H1 (cell line): ENCODE measurements around the gene RALGDS. TPM values are rescaled to one million over a fixed set of nuclear protein-coding genes. Genes with fewer than 3 reads are reported as not detected.

Source experiments
- CTCF ChIA-PET: fragments of 300-600 bp; sonication (Branson Sonifier 250); formaldehyde crosslinking; loops from one replicate; lab custom pipeline; 2021; ENCODE audit not compliant: partially characterized antibody; lab: Charles Lee
- POLR2A ChIA-PET: fragments of 300-600 bp; sonication (Branson Sonifier 250); formaldehyde crosslinking; loops from one replicate; lab custom pipeline; 2021; ENCODE audit warnings: inconsistent platforms; ENCODE audit not compliant: partially characterized antibody; lab: Charles Lee
- DNase-seq, 2 experiments: peaks; one replicate each; pipeline versions ENCODE4 v3.0.0 to v3.0.0-alpha.2; 2010 to 2022; ENCODE audit warnings: low spot score in 2 of 2, low read depth in 1 of 2, mixed read lengths in 1 of 2
- FAIRE-seq: peaks from 2 replicates; lab custom pipeline; 2011; peaks lifted over from hg19 to GRCh38; lab: Jason Lieb, UNC
- H2AFZ ChIP-seq: 2 replicates; pipeline ENCODE4 v1.8.1; 2012; ENCODE audit warnings: low read length, inconsistent platforms
- H2AK5ac ChIP-seq: 2 replicates; pipeline ENCODE4 v1.6.1; 2013; ENCODE audit warnings: low read depth, low read length
- H2BK120ac ChIP-seq: replicated peaks from 2 replicates; pipeline ENCODE3; 2013; ENCODE audit warnings: low read depth, low read length, inconsistent platforms
- H2BK12ac ChIP-seq: 2 replicates; pipeline ENCODE4 v1.6.1; 2013; ENCODE audit warnings: low read depth, low read length
- H2BK15ac ChIP-seq: 2 replicates; pipeline ENCODE4 v1.6.1; 2013; ENCODE audit warnings: low read length
- H2BK20ac ChIP-seq: 2 replicates; pipeline ENCODE4 v1.6.1; 2013; ENCODE audit warnings: low read length
- H2BK5ac ChIP-seq: 2 replicates; pipeline ENCODE4 v1.6.1; 2013; ENCODE audit warnings: low read depth, low read length
- H3K14ac ChIP-seq: 2 replicates; pipeline ENCODE4 v1.6.1; 2013; ENCODE audit warnings: inconsistent platforms; ENCODE audit not compliant: insufficient read length
- H3K18ac ChIP-seq: 2 replicates; pipeline ENCODE4 v1.6.1; 2013; ENCODE audit warnings: low read length; ENCODE audit errors: extremely low read depth
- H3K23ac ChIP-seq: 2 replicates; pipeline ENCODE4 v1.6.1; 2013; ENCODE audit warnings: inconsistent platforms; ENCODE audit not compliant: insufficient read length
- H3K23me2 ChIP-seq: 2 replicates; pipeline ENCODE4 v1.6.1; 2013; ENCODE audit warnings: low read depth, low read length
- H3K27ac ChIP-seq: 2 replicates; pipeline ENCODE4 v1.6.1; 2011; ENCODE audit warnings: low read depth, low read length, inconsistent platforms
- H3K27me3 ChIP-seq, 4 experiments: replicated peaks in 1 of 4; 1 replicate in 1 of 4; 2 replicates in 3 of 4; pipeline versions ENCODE4 v1.6.1 to v1.8.1; 2011 to 2013; ENCODE audit warnings: low read length in 3 of 4, mild to moderate bottlenecking in 3 of 4, inconsistent platforms in 2 of 4, mixed read lengths in 2 of 4, moderate library complexity in 1 of 4; ENCODE audit not compliant: control insufficient read depth in 3 of 4, insufficient read depth in 3 of 4; ENCODE audit errors: extremely low read depth in 1 of 4
- H3K36me3 ChIP-seq, 4 experiments: 2 replicates each; pipeline versions ENCODE4 v1.6.1 to v1.8.1; 2011 to 2013; ENCODE audit warnings: mild to moderate bottlenecking in 4 of 4, low read length in 3 of 4, moderate library complexity in 2 of 4, control low read depth in 1 of 4, inconsistent platforms in 1 of 4; ENCODE audit not compliant: insufficient read depth in 4 of 4, control insufficient read depth in 2 of 4
- H3K4ac ChIP-seq: replicated peaks from 2 replicates; pipeline ENCODE3; 2013; ENCODE audit warnings: low read length, low read depth, mixed read lengths, inconsistent platforms; ENCODE audit not compliant: insufficient read length
- H3K4me1 ChIP-seq, 4 experiments: replicated peaks in 1 of 4; 1 replicate in 1 of 4; 2 replicates in 3 of 4; pipeline versions ENCODE4 v1.6.1 to v1.8.1; 2011 to 2013; ENCODE audit warnings: low read length in 3 of 4, inconsistent platforms in 2 of 4, mixed read lengths in 1 of 4; ENCODE audit not compliant: insufficient read depth in 4 of 4, control insufficient read depth in 3 of 4
- H3K4me2 ChIP-seq, 2 experiments: 2 replicates each; pipeline versions ENCODE4 v1.6.1 to v1.8.1; 2011 to 2013; ENCODE audit warnings: low read depth in 2 of 2, low read length in 2 of 2, control low read depth in 1 of 2, inconsistent platforms in 1 of 2, mild to moderate bottlenecking in 1 of 2; ENCODE audit not compliant: insufficient read depth in 1 of 2
- H3K4me3 ChIP-seq, 4 experiments: fragments of 200-600, 300-600 bp in 1 of 4; sonication (generic), shearing (Covaris generic), sonication (Bioruptor Twin) in 1 of 4; 2 replicates each; pipeline versions ENCODE4 v1.5.1 to v1.8.1; 2011 to 2016; ENCODE audit warnings: low read length in 4 of 4, low read depth in 3 of 4, control low read depth in 2 of 4, inconsistent platforms in 2 of 4, mild to moderate bottlenecking in 2 of 4, mixed read lengths in 1 of 4, moderate library complexity in 1 of 4; ENCODE audit not compliant: insufficient read depth in 2 of 4; ENCODE audit errors: extremely low read depth in 1 of 4
- H3K56ac ChIP-seq: replicated peaks from 2 replicates; pipeline ENCODE3; 2013; ENCODE audit warnings: low read depth, mild to moderate bottlenecking, mixed read lengths, low read length, inconsistent platforms; ENCODE audit not compliant: insufficient read length
- H3K79me1 ChIP-seq: 2 replicates; pipeline ENCODE4 v1.6.1; 2013; ENCODE audit warnings: low read depth, low read length, control low read depth
- H3K79me2 ChIP-seq, 2 experiments: 2 replicates each; pipeline versions ENCODE4 v1.6.1 to v1.8.1; 2012 to 2013; ENCODE audit warnings: low read length in 2 of 2, mild to moderate bottlenecking in 2 of 2, inconsistent platforms in 1 of 2; ENCODE audit not compliant: insufficient read depth in 2 of 2, control insufficient read depth in 1 of 2
- H3K9ac ChIP-seq, 4 experiments: replicated peaks in 1 of 4; 1 replicate in 1 of 4; 2 replicates in 3 of 4; pipeline versions ENCODE4 v1.6.1 to v1.8.1; 2011 to 2013; ENCODE audit warnings: low read depth in 3 of 4, low read length in 3 of 4, control low read depth in 2 of 4, mild to moderate bottlenecking in 2 of 4, moderate library complexity in 2 of 4, inconsistent platforms in 1 of 4; ENCODE audit errors: extremely low read depth in 1 of 4
- H3K9me3 ChIP-seq, 2 experiments: 2 replicates each; pipeline versions ENCODE4 v1.6.1 to v1.8.1; 2012 to 2013; ENCODE audit warnings: mild to moderate bottlenecking in 2 of 2, moderate library complexity in 2 of 2, control low read depth in 1 of 2, inconsistent platforms in 1 of 2, low read depth in 1 of 2, low read length in 1 of 2, mixed read lengths in 1 of 2; ENCODE audit not compliant: insufficient read depth in 2 of 2
- H4K20me1 ChIP-seq, 2 experiments: replicated peaks in 1 of 2; 2 replicates each; pipeline versions ENCODE3 to v1.8.1; 2011 to 2013; ENCODE audit warnings: inconsistent platforms in 2 of 2, low read length in 2 of 2, mild to moderate bottlenecking in 1 of 2; ENCODE audit not compliant: insufficient read depth in 2 of 2, control insufficient read depth in 1 of 2
- H4K5ac ChIP-seq: 2 replicates; pipeline ENCODE4 v1.6.1; 2013; ENCODE audit warnings: low read length, low read depth, mixed read lengths, inconsistent platforms; ENCODE audit not compliant: insufficient read length
- H4K8ac ChIP-seq: 2 replicates; pipeline ENCODE4 v1.8.0; 2013; ENCODE audit warnings: mild to moderate bottlenecking, moderate library complexity, low read length, inconsistent platforms; ENCODE audit not compliant: insufficient read depth; ENCODE audit errors: extremely low read depth
- H4K91ac ChIP-seq: replicated peaks from 2 replicates; pipeline ENCODE3; 2013; ENCODE audit warnings: low read length, mixed read lengths, inconsistent platforms; ENCODE audit not compliant: insufficient read length
- ASH2L ChIP-seq: fragments of 200-600, 300-600 bp; sonication (generic); IDR thresholded peaks from one replicate; pipeline ENCODE4 v1.7.1; 2017; ENCODE audit warnings: low read length
- ATF2 ChIP-seq: IDR thresholded peaks from 2 replicates; pipeline ENCODE4 v1.6.1; 2012; ENCODE audit warnings: low read length, inconsistent platforms
- CBX5 ChIP-seq: fragments of 300-800, 300-1000 bp; sonication (generic); IDR thresholded peaks from 2 replicates; pipeline ENCODE4 v1.7.1; 2016; ENCODE audit warnings: antibody characterized with exemption, low read length, low read depth
- EZH2 ChIP-seq: fragments of 200-600 bp; sonication (generic); IDR thresholded peaks from 2 replicates; pipeline ENCODE4 v1.7.1; 2012; ENCODE audit warnings: low read depth, mild to moderate bottlenecking, moderate library complexity, low read length, inconsistent platforms; ENCODE audit not compliant: severe bottlenecking
- GABPA ChIP-seq: IDR thresholded peaks from 2 replicates; pipeline ENCODE4 v1.6.1; 2011; ENCODE audit warnings: mild to moderate bottlenecking, low read length, moderate library complexity, borderline replicate concordance; ENCODE audit not compliant: insufficient read depth
- POU5F1 ChIP-seq: IDR thresholded peaks from 2 replicates; pipeline ENCODE4 v1.6.1; 2011; ENCODE audit warnings: low read depth, mild to moderate bottlenecking, low read length, moderate library complexity
- RXRA ChIP-seq: IDR thresholded peaks from 2 replicates; pipeline ENCODE4 v1.6.1; 2011; ENCODE audit warnings: low read depth, mild to moderate bottlenecking, low read length, moderate library complexity; ENCODE audit not compliant: insufficient read depth
- SIX5 ChIP-seq: IDR thresholded peaks from 2 replicates; pipeline ENCODE4 v1.6.1; 2011; ENCODE audit warnings: mild to moderate bottlenecking, low read depth, low read length
- SP4 ChIP-seq: IDR thresholded peaks from 2 replicates; pipeline ENCODE4 v1.6.1; 2012; ENCODE audit warnings: low read length, inconsistent platforms
- YY1 ChIP-seq: IDR thresholded peaks from 2 replicates; pipeline ENCODE4 v1.6.1; 2011; ENCODE audit warnings: low read depth, mild to moderate bottlenecking, low read length
- WGBS, 2 experiments: shearing (Covaris generic) in 1 of 2; methylation state at CpG; one replicate each; pipeline versions ENCODE4 v1.1.6 to v1.1.7; 2013 to 2015; ENCODE audit warnings: low lambda C conversion rate in 2 of 2, mixed read lengths in 2 of 2, inconsistent platforms in 1 of 2, low coverage in 1 of 2, missing lambda C conversion rate in 1 of 2; ENCODE audit not compliant: insufficient replicate concordance in 2 of 2, insufficient coverage in 1 of 2, insufficient read length in 1 of 2; ENCODE audit errors: extremely low coverage in 1 of 2, missing lambda C conversion rate in 1 of 2; 5-methylcytosine and 5-hydroxymethylcytosine counted together
- polyA plus RNA-seq, 7 experiments: library from polyadenylated mRNA; depleted of rRNA in 3 of 7; stranded (reverse) in 5 of 7; unstranded in 2 of 7; fragments of >200 nt in 5 of 7; fragments of 200-250 nt in 2 of 7; gene quantifications; 1 replicate in 5 of 7; 2 replicates in 1 of 7; 4 replicates in 1 of 7; pipeline versions ENCODE4 v1.2.1 to v1.2.3, GENCODE V29; 2011 to 2013; ENCODE audit warnings: missing spikeins in 2 of 7, mixed read lengths in 2 of 7
- total RNA-seq: library from RNA; stranded (reverse); fragmentation: NEBNext Ultra II Directional; extraction: Animal tissue kit (Norgen Biotek cat#: 25700); gene quantifications from 2 replicates; pipeline ENCODE4 v1.2.1, GENCODE V29; 2021

The RALGDS gene
- total and polyA plus RNA-seq, 2 of the 8 experiments (the other 6 are each of a cell fraction or from before 2014, with no cell fraction given) = 14.5 to 25.5 TPM

GRCh38 chr9:133124907-133125275 lies 3.9 kb upstream of the RALGDS start:
- Histone ChIP-seq H3K18ac (no peak overlapping the region), H3K79me2 (no peaks in the 10 kb centered on the region), H3K27ac (no peak overlapping the region), H2BK15ac (no peak overlapping the region), H3K36me3 (no peaks in the 10 kb centered on the region), H3K27me3 (peaks cover 0 to 19% (median 15%) of the 10 kb centered on the region in 4 experiments; a peak in 5 of 7 replicates), H2AK5ac (no peak overlapping the region), H2AFZ (no peak overlapping the region), H3K4ac (no peak overlapping the region), H3K4me3 (no peak overlapping the region), H3K4me1 (peaks cover 0 to 9% (median 3%) of the 10 kb centered on the region in 4 experiments; a peak in 4 of 7 replicates)
- WGBS, 2 experiments = 68% methylated on average over 2 of the region's 2 CpGs; no CpG with 5 or more reads in 1 of the 2 experiments
- ChIA-PET POLR2A (interaction anchor here (0.6 kb wide), 1 partner anchor 14 kb away, joined by 3 read pairs; no protein-coding TSS in a partner anchor), CTCF (interaction anchor here (0.8 to 3.3 kb wide), 4 partner anchors 19 to 22 kb away, joined by 4 to 16 read pairs (median 8); no protein-coding TSS in a partner anchor)
- TF ChIP-seq CBX5 = no peak
- no peak for TF ChIP-seq POU5F1
- no peak for TF ChIP-seq SIX5
- TF ChIP-seq GABPA = no peak
- no peak for TF ChIP-seq RXRA
- TF ChIP-seq YY1 = no peak
- no peak for TF ChIP-seq ASH2L
- TF ChIP-seq EZH2 = no peak
- TF ChIP-seq ATF2 = no peak
- TF ChIP-seq SP4 = no peak
- TF ChIP-seq, all 59 proteins: peak for 0
- no peak overlapping the region for H2BK120ac ChIP-seq
- H4K8ac ChIP-seq = no peak overlapping the region
- H3K56ac ChIP-seq = no peak overlapping the region
- H2BK20ac ChIP-seq = no peak overlapping the region
- H3K9ac ChIP-seq = no peak overlapping the region
- peaks cover 13% of the 10 kb centered on the region; the same call in 1 of the 2 replicates for H3K23me2 ChIP-seq
- H3K14ac ChIP-seq = no peak overlapping the region
- no peaks in the 10 kb centered on the region; the same call in 1 of the 2 replicates for H3K79me1 ChIP-seq
- H4K5ac ChIP-seq = no peak overlapping the region
- no peak overlapping the region for H3K23ac ChIP-seq
- FAIRE-seq = no peak
- H3K9me3 ChIP-seq = no peaks in the 10 kb centered on the region
- no peak overlapping the region for H2BK12ac ChIP-seq
- no peak overlapping the region for H2BK5ac ChIP-seq
- H3K4me2 ChIP-seq = no peak overlapping the region
- no peak overlapping the region for H4K91ac ChIP-seq
- no peak for DNase-seq
- H4K20me1 ChIP-seq = peaks cover 12 to 36% of the 10 kb centered on the region in 2 experiments
